Sciatic nerve (tissue), 1 donor: ENCODE results near the gene MSANTD1. TPM values are rescaled to one million over a fixed set of nuclear protein-coding genes. Genes with fewer than 3 reads are reported as not detected.

Source experiments
- total RNA-seq: library from RNA; stranded (reverse); fragmentation: NEBNext Ultra II Directional; extraction: Animal tissue kit (Norgen Biotek cat#: 25700); gene quantifications from one replicate; pipeline ENCODE4 v1.2.1, GENCODE V29; 2021
- donor health status: DM: no; HTN: no; CAD: no.

The MSANTD1 gene
- total RNA-seq, 1 donor from 2014 or later, result 1.8 TPM

Other genes with a start within 250 kb of the MSANTD1 start
- not detected for gene HTT-AS, start 174.6 kb upstream of the MSANTD1 start, total RNA-seq
- 67.8 TPM for gene HTT, start 174.5 kb upstream of the MSANTD1 start, total RNA-seq
- 40.7 TPM for gene RGS12, start 43.9 kb downstream of the MSANTD1 start, total RNA-seq
- not detected for gene HGFAC, start 192.8 kb downstream of the MSANTD1 start, total RNA-seq
- not detected for gene DOK7, start 214.1 kb downstream of the MSANTD1 start, total RNA-seq